Karpas-422 (cell line): Measurements from ENCODE around the gene NSUN3. TPM values are rescaled to one million over a fixed set of nuclear protein-coding genes. Genes with fewer than 3 reads are reported as not detected.
"Not testable (repeated sequence)": the region's sequence is repeated elsewhere in the genome, so short reads cannot be mapped to it uniquely, and the experiment has no call there.

Experiments
- DNase-seq: peaks from one replicate; pipeline ENCODE4 v3.0.0-alpha.2; 2015
- H2AFZ ChIP-seq: fragments of 200-600 bp; sonication (generic); 2 replicates; pipeline ENCODE4 v1.6.1; 2014; ENCODE audit warnings: antibody characterized with exemption, low read length, mixed read lengths
- H3K27ac ChIP-seq: fragments of 200-600 bp; sonication (generic); 2 replicates; pipeline ENCODE4 v1.5.1; 2014; ENCODE audit warnings: mild to moderate bottlenecking, low read length, moderate library complexity
- H3K27me3 ChIP-seq: fragments of 200-600 bp; sonication (generic); 2 replicates; pipeline ENCODE4 v1.6.1; 2014; ENCODE audit warnings: low read length, mixed read lengths
- H3K36me3 ChIP-seq: fragments of 200-600 bp; sonication (generic); 2 replicates; pipeline ENCODE4 v1.6.1; 2014; ENCODE audit warnings: low read length, mixed read lengths; ENCODE audit not compliant: insufficient read depth
- H3K4me1 ChIP-seq: fragments of 200-600 bp; sonication (generic); 2 replicates; pipeline ENCODE4 v1.6.1; 2014; ENCODE audit warnings: mild to moderate bottlenecking, low read length, mixed read lengths
- H3K4me2 ChIP-seq: fragments of 200-600 bp; sonication (generic); 2 replicates; pipeline ENCODE4 v1.6.1; 2014; ENCODE audit warnings: low read length, low read depth, mild to moderate bottlenecking; ENCODE audit not compliant: poor library complexity, severe bottlenecking
- H3K4me3 ChIP-seq: fragments of 200-600 bp; sonication (generic); 2 replicates; pipeline ENCODE4 v1.5.1; 2014; ENCODE audit warnings: mild to moderate bottlenecking, antibody characterized with exemption, low read length, mixed read lengths
- H3K79me2 ChIP-seq: fragments of 200-600 bp; sonication (generic); 2 replicates; pipeline ENCODE4 v1.6.1; 2014; ENCODE audit warnings: mild to moderate bottlenecking, low read length, mixed read lengths
- H3K9ac ChIP-seq: fragments of 200-600 bp; sonication (generic); 2 replicates; pipeline ENCODE4 v1.6.0; 2014; ENCODE audit warnings: low read length
- H3K9me2 ChIP-seq: fragments of 200-600 bp; sonication (generic), shearing (Covaris generic); replicated peaks from 2 replicates; pipeline ENCODE4 v1.6.0; 2014; ENCODE audit warnings: mild to moderate bottlenecking, low read length, moderate library complexity; ENCODE audit not compliant: insufficient read depth
- H3K9me3 ChIP-seq: fragments of 300-700, 200-600 bp; sonication (generic); 2 replicates; pipeline ENCODE4 v1.6.1; 2014; ENCODE audit warnings: low read length, mixed read lengths
- H4K20me1 ChIP-seq: fragments of 200-600 bp; sonication (generic); 2 replicates; pipeline ENCODE4 v1.6.1; 2014; ENCODE audit warnings: mild to moderate bottlenecking, antibody characterized with exemption, low read length, low read depth; ENCODE audit not compliant: insufficient read depth
- total RNA-seq: library from RNA; depleted of rRNA; stranded (reverse); fragments of >200 nt; shearing (Covaris generic); gene quantifications from 2 replicates; pipeline ENCODE4 v1.2.3, GENCODE V29; 2014; ENCODE audit warnings: low replicate concordance

The NSUN3 gene
- total RNA-seq, 1 experiment from 2014 or later: 36.9 TPM

DNA sequence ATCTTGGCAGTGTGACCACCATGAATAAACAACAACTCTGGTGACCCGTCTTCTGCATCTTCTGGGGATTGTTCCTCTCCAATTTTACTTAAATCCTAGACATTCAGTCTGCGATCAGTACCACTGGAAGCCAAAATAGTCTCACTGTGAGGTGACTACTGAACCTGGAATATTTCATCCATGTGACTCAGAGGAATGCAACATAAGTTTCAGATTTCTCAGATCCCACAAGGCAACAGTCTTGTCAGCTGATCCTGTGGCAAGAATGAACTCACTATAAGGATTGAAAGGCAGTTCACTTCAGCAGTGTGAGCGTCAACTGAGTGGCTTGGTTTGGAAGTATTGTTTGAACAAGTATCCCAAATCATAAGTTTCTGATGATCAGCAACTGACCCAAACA, 13.2 kb downstream of the NSUN3 start:
- Histone ChIP-seq H2AFZ (no peak overlapping the region), H3K9me2 (no peaks in the 10 kb centered on the region), H3K36me3 (peaks cover 14% of the 10 kb centered on the region), H3K9me3 (no peaks in the 10 kb centered on the region), H3K4me3 (no peak overlapping the region), H4K20me1 (no peaks in the 10 kb centered on the region), H3K79me2 (peaks cover 88% of the 10 kb centered on the region), H3K9ac (no peak overlapping the region), H3K4me2 (no peak overlapping the region), H3K27me3 (no peaks in the 10 kb centered on the region), H3K27ac (no peak overlapping the region), H3K4me1 (no peaks in the 10 kb centered on the region)
- no peak for DNase-seq

DNA sequence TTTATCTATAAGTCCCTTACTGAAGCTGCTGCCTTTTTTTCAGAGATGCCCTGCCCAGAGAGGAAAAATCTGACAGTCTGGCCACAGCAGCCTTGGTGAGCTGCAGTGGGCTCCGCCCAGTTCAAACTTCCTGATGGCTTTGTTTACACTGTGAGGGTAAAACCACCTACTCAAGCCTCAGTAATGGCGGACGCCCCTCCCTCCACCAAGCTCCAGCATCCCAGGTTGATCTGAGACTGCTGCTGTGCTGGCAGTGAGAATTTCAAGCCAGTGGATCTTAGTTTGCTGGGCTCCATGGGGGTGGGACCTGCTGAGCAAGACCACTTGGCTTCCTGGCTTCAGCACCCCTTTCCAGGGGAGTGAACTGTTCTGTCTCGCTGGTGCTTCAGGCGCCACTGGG, 17.7 kb downstream of the NSUN3 start:
- H3K9ac ChIP-seq, H3K36me3 ChIP-seq, H4K20me1 ChIP-seq, H3K4me1 ChIP-seq, H3K9me3 ChIP-seq, H3K9me2 ChIP-seq, H3K4me2 ChIP-seq, H2AFZ ChIP-seq, H3K4me3 ChIP-seq, DNase-seq, H3K27me3 ChIP-seq, H3K27ac ChIP-seq: not testable (repeated sequence)
- H3K79me2 ChIP-seq: peaks cover 62% of the 10 kb centered on the region

DNA sequence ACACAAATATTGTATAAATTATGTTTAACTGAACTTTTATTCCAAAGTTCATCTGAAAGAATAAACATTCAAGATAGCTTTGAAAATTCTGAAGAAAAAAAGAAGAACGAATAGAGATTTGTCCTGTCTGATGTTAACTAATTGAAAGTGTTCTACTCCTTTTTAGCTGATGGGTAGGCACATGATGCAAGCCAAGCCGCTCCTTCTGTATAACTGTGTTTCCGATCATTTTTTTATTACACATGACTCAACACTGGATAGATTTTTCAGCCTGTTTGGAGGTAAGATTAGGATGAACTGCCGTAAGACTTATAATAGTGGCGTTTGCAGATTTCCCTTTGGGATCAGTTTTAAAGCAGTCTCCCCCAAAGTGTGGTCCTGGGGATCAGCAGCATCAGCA, 19.0 kb downstream of the NSUN3 start:
- H3K9ac ChIP-seq: no peak overlapping the region

DNA sequence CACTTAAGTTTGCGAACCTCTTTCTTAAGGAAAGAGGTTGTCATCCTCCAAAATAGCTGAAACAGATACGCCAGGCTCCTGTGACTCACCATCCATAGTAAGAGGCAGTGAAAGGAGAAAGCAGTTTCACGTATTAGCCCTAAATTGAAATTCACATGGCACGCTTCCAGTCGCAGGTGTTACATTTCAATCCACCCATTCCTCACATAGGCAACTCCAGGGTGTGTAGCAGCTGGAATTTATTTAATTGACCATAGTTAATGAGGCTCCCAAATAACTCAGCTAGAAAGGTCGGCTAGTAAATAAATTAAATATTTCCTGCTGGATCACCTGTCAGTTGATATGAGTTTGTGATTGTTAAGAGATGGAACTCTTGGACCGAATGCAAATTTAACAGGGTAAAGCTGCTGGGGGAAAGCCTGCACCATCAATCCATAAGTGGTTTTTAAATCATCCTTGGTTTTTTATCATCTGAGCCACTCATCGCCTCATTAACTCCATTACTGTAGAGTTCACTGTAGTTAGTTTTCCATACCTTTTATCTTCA, 19.6 kb downstream of the NSUN3 start:
- no peaks in the 10 kb centered on the region for H4K20me1 ChIP-seq
- no peaks in the 10 kb centered on the region for H3K27me3 ChIP-seq
- H2AFZ ChIP-seq: no peak overlapping the region
- H3K9ac ChIP-seq: no peak overlapping the region
- H3K9me2 ChIP-seq: no peaks in the 10 kb centered on the region; the same call in 1 of the 2 replicates
- H3K9me3 ChIP-seq: no peaks in the 10 kb centered on the region
- H3K79me2 ChIP-seq: peaks cover 57% of the 10 kb centered on the region
- no peak overlapping the region for H3K4me3 ChIP-seq
- no peak overlapping the region for H3K4me2 ChIP-seq
- H3K36me3 ChIP-seq: peaks cover 14% of the 10 kb centered on the region; the same call in 1 of the 2 replicates
- H3K27ac ChIP-seq: no peak overlapping the region
- DNase-seq: no peak
- H3K4me1 ChIP-seq: 0 out of 2 replicates have a peak, but pooled peaks cover 7% of the 10 kb centered on the region

More for the DNA sequence above, 19.0 kb downstream of the NSUN3 start:
- H3K27me3 ChIP-seq: no peaks in the 10 kb centered on the region
- peaks cover 57% of the 10 kb centered on the region for H3K79me2 ChIP-seq
- H2AFZ ChIP-seq: no peak overlapping the region
- 0 out of 2 replicates have a peak, but pooled peaks cover 7% of the 10 kb centered on the region for H3K4me1 ChIP-seq
- no peaks in the 10 kb centered on the region for H3K9me2 ChIP-seq
- no peaks in the 10 kb centered on the region for H3K9me3 ChIP-seq
- H3K36me3 ChIP-seq: peaks cover 14% of the 10 kb centered on the region; the same call in 1 of the 2 replicates
- no peak overlapping the region for H3K4me3 ChIP-seq
- H3K27ac ChIP-seq: no peak overlapping the region
- no peaks in the 10 kb centered on the region for H4K20me1 ChIP-seq
- DNase-seq: no peak
- no peak overlapping the region for H3K4me2 ChIP-seq

DNA sequence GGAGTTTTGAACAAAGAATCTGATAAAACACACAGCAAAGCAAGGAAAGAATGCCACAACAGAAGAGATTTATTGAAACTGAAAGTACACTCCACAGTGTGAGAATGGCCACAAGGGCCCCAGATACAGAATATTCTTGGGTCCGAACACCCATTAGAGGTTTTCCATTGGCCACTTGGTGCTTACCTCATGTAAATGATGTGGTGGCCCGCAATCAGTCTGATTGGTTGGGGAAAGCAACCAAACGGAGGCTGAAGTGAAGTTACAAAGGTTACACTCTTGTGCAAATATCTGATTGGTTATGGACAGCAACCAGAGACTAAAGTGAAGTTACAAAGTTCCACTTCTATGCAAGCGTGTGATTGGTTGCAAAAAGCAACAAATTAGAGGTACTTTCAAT, 20.4 kb downstream of the NSUN3 start:
- H3K4me3 ChIP-seq: no peak overlapping the region
- H3K27ac ChIP-seq: no peak overlapping the region
- peaks cover 14% of the 10 kb centered on the region; the same call in 1 of the 2 replicates for H3K36me3 ChIP-seq
- no peaks in the 10 kb centered on the region for H4K20me1 ChIP-seq
- no peaks in the 10 kb centered on the region for H3K9me3 ChIP-seq
- no peaks in the 10 kb centered on the region; the same call in 1 of the 2 replicates for H3K9me2 ChIP-seq
- H3K4me1 ChIP-seq: 0 out of 2 replicates have a peak, but pooled peaks cover 7% of the 10 kb centered on the region
- H3K79me2 ChIP-seq: peaks cover 59% of the 10 kb centered on the region
- no peak overlapping the region for H3K4me2 ChIP-seq
- no peaks in the 10 kb centered on the region for H3K27me3 ChIP-seq
- H3K9ac ChIP-seq: no peak overlapping the region
- DNase-seq: no peak
- H2AFZ ChIP-seq: no peak overlapping the region

DNA sequence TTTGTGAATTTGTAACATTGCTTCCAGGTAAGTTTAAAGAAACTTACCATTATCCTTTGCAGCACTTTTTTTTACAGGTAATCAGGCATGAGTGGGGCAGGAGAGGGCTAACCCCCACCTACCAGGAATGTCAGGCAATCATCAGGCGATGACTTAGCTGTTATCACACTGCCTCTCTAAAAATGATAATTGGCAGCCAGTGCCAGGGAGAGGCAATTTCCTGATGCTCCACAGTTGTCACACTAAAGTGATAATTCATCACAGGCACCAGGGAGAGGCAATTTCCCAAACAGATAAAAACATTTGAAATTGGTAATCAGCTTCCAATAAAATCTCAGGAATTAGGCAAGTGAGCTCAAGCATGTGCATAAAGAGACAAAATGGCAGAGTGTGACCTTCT, 26.3 kb downstream of the NSUN3 start:
- no peaks in the 10 kb centered on the region for H4K20me1 ChIP-seq

DNA sequence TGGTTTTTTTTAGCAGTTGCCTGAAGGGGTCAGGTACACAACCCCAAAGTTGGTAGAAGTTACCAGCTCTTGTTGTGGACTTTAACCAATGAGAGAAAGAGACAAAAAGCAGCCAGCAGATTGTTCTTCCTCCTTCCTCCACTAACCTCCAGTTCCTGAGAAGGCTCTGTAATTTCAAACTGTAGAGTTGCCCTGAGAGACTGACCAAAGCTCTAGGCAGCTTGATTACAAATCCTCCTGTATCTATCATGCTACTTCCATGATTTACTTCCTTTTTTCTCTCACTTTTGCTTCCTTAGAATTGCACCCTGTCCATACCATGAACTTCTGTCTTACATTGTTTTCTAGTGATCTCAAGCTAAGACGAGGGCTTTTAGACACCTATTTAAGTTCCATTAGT, 29.2 kb downstream of the NSUN3 start:
- Histone ChIP-seq H3K4me1 (no peaks in the 10 kb centered on the region), H3K4me2 (no peak overlapping the region), H4K20me1 (no peaks in the 10 kb centered on the region), H3K4me3 (no peak overlapping the region), H3K79me2 (peaks cover 13% of the 10 kb centered on the region), H3K27me3 (no peaks in the 10 kb centered on the region), H3K9me3 (no peaks in the 10 kb centered on the region), H3K9me2 (no peaks in the 10 kb centered on the region; the same call in 1 of the 2 replicates), H3K36me3 (peaks cover 12% of the 10 kb centered on the region; the same call in 1 of the 2 replicates), H3K9ac (no peak overlapping the region), H3K27ac (no peak overlapping the region), H2AFZ (no peak overlapping the region)
- DNase-seq: no peak

More for the DNA sequence above, 26.3 kb downstream of the NSUN3 start:
- no peak overlapping the region for H2AFZ ChIP-seq
- H3K9me2 ChIP-seq: no peaks in the 10 kb centered on the region; the same call in 1 of the 2 replicates
- H3K79me2 ChIP-seq: peaks cover 24% of the 10 kb centered on the region
- H3K4me2 ChIP-seq: no peak overlapping the region
- peaks cover 14% of the 10 kb centered on the region; the same call in 1 of the 2 replicates for H3K36me3 ChIP-seq
- H3K4me1 ChIP-seq: no peaks in the 10 kb centered on the region
- no peak overlapping the region for H3K9ac ChIP-seq
- H3K27ac ChIP-seq: no peak overlapping the region
- no peak for DNase-seq
- H3K4me3 ChIP-seq: no peak overlapping the region
- no peaks in the 10 kb centered on the region for H3K9me3 ChIP-seq
- no peaks in the 10 kb centered on the region for H3K27me3 ChIP-seq

DNA sequence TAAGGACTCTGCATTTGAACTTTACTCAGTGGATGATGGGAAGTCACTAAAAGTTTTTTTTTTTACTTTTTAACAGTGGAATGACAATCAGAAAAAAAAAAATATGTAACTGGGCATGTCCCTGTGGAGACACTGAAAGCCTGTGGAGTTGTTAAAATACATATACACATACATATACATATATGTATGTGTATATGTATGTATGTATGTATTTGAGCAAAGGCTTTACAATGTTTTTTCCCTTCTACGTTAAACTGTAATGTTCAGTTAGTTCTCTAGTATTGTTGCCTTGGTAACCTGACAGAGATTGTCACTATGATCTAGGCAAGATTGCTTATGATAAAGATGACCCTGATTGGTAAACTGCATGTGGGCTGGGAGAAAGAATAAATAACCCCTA, 30.3 kb downstream of the NSUN3 start:
- DNase-seq: no peak
- Histone ChIP-seq H4K20me1 (no peaks in the 10 kb centered on the region), H3K4me3 (no peak overlapping the region), H3K27me3 (no peaks in the 10 kb centered on the region), H3K9me2 (no peaks in the 10 kb centered on the region), H3K9ac (no peak overlapping the region), H3K79me2 (peaks cover 3% of the 10 kb centered on the region; the same call in 1 of the 2 replicates), H3K36me3 (peaks cover 21% of the 10 kb centered on the region; the same call in 1 of the 2 replicates), H3K9me3 (no peaks in the 10 kb centered on the region), H3K4me1 (no peaks in the 10 kb centered on the region), H2AFZ (no peak overlapping the region), H3K27ac (no peak overlapping the region), H3K4me2 (no peak overlapping the region)
